GM19351 (cell line): ENCODE data around the gene EDN2.
A peak's percentile ranks its signal among the peaks of the same experiment; 100 is the strongest.

Source experiments
- ATAC-seq: cut with Tn5 transposase; IDR thresholded peaks from one replicate; pipeline ENCODE4 v1.9.1; 2021; ENCODE audit warnings: mild to moderate bottlenecking, moderate library complexity; ENCODE audit not compliant: unreplicated experiment

The EDN2 gene

DNA sequence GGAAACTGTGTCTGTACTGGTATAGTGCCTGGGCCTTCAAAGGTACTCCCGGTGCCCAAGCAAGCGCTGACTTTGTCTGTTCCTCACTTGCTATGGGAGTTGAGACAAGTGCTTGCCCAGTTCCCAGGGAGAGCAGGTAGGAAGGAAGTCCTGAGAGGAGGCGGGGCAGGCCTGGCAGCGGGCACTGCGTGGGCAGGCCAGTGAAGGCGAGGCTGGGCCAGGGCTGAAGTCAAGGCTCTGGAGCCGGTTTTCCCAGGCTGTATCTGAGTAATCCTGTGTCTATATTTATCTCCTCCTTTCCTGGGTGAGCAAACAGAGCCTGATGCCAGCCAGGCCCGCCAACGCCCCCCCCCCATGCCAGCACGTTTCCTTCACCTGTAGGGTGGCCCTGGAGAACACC, 15.9 kb upstream of the EDN2 start:
- no peak for ATAC-seq

DNA sequence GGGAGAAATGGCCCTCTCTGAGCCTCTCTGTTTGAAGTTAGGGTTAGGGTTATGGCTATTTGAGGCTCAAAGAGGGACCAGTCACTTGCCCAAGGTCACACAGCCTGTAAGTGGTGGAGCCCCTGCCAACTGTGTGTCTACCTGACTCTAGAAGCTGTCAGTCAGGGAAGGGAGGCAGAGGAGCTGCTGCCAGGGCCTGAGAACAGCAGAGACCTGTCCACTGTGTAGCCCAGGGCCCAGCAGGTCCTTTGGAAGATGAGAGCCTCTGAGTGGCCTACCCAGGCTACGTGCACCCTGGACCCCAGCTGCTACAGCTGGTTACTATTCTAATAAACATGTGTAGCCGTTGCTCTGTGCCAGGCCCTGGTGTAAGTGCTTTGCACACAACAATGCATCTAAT, 15.1 kb upstream of the EDN2 start:
- no peak for ATAC-seq

DNA sequence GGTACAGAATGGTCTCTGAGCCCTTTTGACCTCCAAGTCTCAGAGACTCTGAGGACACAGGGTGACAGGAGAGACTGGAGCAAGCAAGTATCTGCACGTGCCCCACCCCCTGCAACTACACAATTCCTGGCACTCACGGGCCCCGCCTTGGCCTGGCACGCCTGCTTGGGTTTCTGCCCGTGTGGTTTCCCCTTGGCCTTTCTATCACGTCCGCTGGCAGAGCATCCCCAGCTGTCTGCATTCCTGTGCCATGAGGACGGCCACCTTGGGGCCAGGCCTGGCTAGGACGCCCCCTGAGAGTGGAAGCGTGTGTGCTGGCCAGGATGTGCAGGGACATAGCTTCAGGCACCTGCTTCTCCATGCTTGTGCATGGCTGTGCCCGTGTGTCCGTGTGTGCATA, 14.3 kb upstream of the EDN2 start:
- ATAC-seq: no peak

DNA sequence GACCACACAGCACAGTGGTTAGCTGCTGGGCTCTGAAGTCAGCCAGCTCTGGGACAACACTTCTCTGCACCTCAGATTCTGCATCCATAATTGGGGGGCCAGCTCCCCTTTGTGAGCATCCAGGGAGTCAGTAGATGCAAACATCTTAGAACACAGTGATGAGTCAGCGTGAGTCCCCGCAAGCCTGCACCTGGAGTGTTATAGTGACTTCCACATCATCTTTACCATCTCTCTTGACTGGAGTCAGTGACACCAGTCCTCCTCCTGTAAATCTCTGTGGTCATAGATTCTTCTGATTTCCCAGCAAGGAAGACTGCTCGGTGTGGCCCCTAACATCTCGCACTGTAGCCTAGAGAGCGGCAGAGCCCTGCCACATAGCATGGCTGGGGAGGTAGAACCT, 13.9 kb upstream of the EDN2 start:
- ATAC-seq: no peak

DNA sequence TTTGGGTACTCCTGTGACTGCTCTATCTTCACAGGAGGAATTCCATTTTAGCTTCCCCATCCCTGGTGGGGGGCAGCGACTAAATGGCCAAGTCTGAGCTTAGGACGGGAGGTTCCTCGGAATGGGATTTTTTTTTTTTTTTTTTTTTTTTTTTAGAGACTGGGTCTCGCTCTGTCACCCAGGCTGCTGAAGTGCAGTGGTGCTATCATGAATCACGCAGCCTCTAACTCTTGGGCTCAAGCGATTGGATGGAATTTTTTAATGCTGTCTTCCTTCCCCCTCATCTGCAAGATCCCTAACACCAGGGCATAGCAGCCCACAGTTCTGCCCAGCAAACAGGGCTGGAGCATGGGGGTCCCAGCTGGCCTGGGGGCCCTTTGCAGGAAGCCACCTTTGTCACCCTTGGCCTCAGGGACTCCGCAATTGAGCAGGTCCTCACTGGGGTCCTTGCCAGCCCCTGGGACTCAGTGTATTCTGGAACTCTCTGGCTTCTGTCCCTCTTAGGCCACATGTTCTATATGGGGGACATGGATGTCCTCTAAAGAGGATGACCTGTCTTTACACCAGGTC, 13.1 kb upstream of the EDN2 start:
- ATAC-seq: no peak

DNA sequence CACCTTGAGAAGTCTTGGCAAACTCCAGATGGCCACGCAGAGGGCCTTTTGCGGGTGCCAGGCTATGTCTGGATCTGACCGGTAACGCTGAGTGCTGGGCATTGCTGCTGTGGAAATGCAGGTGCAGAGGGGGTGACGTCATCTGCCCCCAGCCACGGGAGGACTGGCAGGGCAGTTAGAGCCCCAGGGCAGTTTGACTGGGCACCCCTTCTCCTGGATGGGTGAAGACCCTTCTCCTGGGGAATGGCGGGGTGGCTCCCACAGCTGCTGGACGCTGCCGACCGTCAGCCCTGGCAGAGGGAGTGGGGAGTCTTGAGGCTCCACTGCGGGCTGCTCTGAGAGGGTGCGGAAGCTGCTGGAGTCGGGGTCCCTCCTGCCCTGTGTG, 12.6 kb upstream of the EDN2 start:
- no peak for ATAC-seq

DNA sequence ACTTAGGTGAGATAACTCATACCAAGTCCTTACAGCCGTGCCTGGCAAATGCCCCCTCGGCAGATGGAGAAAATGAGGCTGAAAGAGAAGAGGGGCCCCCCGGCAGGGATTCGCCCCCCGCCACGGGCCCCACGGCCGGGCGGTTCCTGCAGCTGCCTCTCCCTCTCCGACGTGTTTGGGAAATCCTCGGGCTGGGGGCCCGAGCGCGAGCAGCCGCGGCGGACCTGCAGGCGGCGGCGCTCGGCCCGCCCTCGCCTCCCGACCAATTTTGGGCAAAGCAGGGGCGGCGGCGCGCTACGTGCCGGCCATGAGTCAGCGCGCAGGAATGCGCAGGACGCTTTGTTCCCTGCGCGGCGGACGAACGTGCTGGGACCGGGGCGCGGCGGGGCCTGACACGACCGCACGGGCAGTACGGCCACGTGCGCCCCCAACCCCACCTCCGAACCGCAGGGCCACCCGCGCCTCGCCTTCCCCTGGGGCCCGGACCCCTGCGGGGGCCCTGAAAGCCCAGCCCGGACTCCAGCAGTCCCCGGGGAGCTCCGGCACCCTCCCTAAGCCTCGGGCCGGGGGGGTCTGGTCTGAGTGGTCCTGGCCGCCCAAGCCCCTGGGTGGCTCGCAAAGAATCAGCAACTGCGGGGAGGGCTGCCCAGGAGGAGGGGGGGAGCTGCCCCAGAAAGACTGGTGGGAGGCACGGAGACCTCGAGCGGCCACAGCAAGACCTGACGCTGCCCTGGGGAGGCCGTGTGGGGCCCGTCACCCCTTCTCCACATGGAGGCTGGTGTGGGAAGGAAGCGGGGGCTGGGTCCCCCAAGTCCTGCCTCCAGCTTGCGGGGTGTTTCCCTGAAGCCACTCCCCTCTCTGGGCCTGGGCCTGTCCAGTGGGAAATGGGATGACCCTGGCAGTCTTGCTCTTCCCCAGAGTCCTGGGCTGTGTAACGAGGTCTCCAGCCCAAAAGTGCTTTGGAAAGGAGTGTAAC, 11.9 kb upstream of the EDN2 start:
- no peak for ATAC-seq

DNA sequence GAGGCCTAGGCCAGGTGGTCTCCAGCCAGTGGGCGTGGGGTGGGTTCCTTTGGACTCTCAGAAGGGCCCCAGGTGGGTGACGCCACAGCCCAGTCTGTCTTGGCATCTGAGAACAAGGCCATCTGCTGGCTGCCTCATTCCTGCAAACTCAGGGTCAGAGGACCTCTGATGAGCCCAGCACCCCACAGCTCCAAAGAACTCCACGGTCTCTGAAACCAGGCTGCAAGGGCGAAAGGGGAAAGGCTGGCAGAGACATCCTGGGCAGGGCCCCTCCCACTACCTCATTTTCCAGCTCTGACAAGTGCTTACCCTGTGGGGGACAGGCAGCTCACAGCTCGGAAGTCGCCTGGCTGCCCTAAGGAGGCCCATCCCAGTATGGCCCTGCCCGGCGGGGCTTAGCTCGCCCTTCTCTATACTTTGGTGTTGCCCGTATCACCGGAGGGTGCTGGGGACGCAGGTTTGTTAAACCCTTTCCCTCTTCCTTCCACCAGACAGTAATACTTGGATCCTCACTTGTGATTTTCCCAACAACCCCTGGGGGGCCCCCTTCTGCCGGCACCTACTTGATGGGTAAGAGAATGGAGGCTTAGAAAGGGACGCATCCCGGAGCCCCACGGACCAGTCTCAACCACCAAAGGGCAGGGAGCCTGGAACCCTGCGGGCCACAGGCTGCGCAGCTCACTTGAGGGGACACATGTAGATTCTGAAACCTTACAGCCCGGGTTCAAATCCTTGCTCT, 10.9 kb upstream of the EDN2 start:
- ATAC-seq: no peak

DNA sequence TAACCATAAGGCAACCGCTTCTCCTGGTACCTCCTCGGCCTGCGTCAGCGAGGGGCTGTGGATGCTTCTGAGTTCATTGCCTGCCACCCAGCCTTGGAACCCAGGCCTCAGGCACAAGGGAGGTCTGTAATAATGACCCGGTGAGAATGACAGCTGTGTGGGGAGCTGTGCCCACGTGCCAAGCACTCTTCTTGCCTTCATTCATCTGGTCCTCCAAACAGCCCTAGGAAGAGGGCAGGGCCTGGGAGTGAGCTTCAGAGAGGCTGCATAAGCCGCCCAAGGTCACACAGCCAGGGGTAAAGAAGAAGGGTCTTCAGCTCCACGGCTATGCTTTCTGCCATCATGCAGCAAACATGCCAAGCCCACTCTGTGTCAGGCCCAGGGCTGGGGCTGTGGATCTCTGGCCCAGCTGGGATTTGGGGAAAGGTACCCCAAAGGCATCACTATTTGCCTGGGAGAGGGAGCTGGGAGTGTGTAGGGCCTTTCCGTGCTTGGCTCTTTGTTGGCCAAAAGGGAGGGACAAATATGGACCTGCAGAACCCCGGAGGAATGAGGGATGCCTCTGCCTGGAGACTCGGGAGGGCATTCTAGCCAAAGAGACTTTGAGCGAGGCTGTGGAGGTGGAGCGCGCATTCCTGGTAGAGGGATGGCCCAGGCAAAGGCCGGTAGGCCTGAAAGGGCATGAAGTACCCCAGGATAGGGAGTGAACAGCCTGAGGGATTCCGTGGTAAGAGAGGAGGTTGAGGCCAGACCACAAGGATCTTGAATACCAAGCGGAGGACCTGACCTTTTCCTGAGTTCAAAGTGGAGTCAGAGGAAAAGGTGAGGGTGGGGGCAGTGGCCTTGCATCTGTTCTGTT, 10.1 kb upstream of the EDN2 start:
- no peak for ATAC-seq

DNA sequence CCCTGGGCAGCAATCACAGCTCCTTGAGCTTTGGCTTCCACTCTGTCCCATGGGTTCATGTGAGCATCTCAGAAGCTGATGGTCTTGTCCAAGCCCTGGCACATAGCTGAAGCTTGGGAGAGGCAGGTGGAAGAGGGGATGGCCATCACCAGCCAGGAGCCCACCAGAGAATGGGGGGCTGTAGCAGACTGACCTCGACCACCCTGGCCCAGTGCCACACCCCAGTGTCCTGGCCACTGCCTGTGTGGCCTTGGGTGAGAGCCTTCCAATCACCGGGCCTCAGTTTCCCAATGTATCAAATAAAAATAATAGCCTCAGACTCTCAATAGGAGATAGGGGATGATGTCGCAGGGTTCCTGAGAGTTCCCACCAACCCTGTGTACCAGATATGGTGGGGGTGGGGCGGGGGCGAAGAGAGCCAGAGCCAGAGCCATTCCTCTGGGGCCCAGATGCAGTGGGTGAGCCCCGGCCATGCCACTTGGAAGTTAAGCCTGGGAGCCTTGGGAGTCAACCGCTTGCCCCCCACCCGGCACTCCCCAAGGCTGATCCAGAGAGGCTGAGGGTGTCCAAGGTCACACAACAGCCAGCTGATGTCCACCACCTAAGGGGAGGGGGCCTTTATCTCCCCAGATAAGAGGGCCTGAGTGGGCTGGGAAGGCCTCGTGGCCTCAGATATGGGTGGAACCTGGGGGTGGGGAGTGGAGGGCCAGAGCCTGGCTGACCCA, 9.3 kb upstream of the EDN2 start:
- ATAC-seq: no peak

DNA sequence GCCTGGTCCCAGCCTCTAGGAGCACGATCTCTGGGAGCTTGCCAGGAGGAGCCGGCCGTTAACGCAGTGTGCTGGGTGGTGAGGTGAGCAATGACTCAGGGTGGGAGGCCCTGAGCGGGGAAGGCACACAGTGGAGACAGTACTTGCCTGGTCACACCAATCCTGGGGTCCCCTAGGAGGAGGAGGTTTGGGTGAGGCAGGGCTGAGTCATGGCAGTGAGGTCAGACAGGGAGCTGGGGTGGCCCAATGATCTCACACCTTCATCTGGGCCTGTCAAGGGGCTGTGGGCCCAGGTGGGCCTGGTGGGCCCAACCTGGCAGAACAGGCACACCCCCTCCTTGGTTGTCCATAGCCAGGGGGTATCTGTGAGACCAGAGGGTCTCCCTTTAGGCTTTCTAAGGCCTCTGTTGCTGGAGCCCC, 8.6 kb upstream of the EDN2 start:
- no peak for ATAC-seq

DNA sequence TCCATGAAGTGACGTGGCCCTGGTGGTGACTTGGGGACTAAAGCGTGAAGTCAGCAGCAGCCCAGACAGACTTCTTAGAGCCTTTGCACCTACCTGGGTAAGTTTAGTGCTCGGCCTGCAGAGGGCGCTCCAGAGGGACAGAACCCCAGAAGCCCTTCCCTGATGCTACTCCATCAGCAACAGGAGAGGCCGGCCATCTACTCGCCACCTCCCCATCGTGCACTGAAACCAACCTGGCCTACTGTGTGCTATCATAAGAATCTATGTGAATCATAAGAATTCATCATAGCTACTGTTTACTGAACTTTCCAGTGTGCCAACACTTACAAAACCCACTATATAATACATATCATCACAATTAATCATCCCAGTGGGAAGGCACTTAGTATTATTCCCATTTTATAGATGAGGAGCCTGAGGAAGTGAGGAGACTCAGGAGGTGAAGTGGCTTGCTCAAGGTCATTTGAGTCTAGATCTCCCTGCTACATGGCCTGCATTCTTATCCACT, 7.9 kb upstream of the EDN2 start:
- no peak for ATAC-seq

DNA sequence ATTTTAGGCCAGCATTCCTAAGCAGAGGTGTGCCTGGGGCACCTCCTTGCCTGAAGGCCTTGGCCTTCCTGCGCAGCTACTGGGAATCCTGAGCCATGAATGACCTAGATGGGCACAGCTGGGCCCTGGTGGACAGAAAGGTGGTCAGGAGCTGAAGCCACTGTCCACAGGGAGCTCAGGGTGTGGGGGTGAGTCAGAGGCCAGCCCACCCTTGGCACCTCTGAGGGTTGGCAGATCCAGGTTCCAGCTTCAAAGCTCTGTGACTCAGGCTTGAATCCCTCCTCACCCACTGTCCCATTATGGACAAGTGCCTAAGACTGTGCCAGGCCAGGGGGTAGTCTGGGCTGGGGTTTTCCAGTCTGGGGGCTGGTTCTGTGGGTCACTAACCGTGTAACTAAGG, 6.4 kb upstream of the EDN2 start:
- ATAC-seq: no peak

DNA sequence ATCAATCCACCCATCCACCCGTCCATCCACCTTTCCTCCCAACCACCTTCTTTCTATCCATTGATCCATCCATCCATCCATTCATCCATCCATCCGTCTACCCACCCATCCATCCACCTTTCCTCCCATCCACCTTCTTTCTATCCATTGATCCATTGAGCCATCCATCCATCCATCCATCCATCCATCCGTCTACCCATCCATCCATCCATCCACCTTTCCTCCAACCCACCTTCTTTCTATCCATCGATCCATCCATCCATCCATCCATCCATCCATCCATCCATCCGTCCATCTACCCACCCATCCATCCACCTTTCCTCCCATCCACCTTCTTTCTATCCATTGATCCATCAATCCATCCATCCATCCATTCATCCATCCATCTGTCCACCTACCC, 5.1 kb upstream of the EDN2 start:
- ATAC-seq: no peak

DNA sequence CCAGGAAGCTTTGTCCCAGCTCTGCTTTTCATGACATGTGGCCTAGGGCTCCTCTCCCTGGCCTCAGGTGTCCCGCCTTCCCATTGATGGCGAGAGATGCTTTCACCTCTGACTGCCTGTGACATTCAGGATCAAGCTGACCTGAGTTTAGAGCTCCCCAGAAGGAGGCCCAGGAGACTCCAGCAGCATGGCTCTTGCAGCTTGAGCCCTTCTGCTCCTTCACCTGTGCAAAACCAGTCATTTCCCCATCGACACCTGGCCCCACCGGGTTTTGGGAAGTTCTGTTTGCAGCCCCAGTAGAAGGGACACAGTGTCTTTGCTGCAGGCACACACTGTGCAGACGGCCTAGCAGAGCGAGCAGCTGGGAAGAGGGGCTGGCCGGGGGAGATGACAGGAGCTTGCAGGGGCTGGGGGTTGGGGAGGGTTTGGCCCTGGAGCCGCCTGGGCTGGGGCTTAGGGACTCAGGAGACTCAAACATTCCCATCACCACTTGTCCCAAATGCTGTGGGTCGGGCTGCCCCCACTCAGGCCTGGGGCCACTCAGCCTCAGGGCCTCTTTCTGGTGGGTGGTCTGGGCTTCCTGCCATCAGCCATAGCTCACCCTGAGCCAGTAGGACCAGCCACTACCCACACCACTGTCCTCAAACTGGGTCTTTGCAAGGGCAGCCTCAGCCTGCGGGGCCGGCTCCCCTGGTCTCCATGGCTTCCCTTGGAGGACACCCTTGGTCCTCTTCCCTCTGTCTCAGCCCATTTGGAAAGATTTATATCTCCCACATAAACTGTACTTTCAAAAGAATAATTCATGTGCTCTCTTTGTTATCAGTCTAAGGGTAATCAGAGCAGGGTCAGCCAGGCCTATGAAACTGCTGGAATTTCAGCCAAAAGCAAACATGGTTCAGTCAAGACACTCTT, 3.8 kb upstream of the EDN2 start:
- ATAC-seq: no peak

DNA sequence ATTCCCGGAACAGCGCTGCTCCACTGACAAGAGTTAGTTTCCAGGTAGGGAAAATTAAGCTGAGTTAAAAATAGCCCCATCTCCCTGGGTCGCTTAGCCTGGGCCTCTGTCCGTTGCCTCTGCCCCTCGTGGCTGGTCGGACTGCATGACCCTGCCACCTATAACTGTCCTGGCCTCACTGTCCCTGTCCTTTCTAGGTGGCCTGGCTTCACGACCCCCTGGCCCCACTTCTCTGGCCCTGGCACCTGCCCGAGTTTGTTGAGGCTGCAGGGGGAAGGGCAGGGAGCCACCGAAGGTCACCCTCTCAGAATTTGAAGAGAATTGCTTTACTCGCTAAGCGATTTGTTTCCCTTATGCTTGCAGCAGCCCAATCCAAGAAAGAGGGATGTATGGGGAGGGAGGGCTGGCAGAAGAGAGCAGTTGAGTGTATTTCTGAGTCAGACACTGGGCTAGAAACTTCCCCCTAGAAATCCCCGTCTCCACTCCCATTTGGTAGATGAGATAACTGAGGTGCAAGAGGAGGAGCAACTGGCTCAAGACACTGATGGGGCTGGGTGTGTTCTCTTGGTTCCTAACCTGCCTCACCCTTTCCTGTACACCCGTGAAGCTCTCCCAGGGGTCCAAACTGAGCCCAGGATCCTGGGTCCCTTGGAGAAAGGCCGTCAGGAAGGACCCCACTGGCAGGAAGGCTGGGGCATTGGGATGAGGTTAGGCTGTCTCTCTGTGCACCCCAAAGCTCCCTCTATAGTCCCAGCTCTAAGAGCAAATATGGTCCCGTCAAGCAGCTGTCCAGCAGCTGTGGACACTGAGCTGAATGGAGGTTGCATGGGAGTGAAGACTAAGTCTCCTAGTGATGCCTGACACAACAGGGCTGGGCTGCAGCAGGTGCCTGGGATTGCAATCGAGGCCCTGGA, 2.9 kb upstream of the EDN2 start:
- ATAC-seq: peak; percentile 52

DNA sequence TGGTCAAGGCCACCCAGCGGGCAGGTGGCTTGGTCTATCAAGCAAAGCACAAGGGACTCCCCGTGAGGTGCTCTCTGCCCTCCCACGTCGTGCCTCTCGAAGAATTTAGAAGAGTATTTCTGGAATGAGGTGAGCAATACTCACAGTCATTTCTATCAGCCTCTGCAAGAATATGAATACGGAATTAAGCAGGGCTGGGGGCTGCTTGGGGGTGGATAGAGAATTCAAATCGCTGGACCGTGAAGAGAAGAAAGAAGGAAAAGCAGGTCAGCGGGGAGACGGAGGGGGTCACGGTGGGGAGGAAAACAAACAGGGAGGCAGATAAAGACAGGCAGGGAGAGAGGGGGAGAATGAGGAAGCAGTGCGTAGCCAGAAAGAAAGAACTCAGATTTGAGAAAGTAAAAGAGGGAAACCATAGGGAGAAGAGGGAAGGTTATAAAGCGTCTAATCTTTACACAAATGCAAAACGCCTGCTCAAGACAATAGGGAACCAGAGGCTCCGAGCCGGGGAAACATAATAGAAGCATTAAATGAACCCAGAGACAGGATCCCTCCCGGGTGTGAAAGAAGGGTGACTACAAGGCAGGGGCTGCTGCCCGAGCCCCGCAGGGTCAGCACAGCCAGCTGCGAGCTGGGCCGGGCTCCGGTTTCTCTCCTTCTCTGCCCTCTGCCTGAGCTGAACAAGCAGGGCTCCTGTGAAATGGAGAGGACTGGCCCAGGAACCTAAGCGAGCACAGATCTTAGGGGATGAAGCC, 2.1 kb upstream of the EDN2 start:
- no peak for ATAC-seq
